Testis (tissue), 3 donors: ENCODE data around the gene RSPH1. TPM values are rescaled to one million over a fixed set of nuclear protein-coding genes. Genes with fewer than 3 reads are reported as not detected.

Experiments used
- DNase-seq: peaks from one replicate; pipeline ENCODE4 v3.0.0-alpha.2; 2019
- H3K27ac ChIP-seq, 2 donors: fragments of 200-600 bp; sonication (generic); one replicate each; pipeline ENCODE4 v1.5.1; 2019
- H3K27me3 ChIP-seq: fragments of 200-600 bp; sonication (generic); one replicate; pipeline ENCODE4 v1.5.1; 2019
- H3K36me3 ChIP-seq: fragments of 200-600 bp; sonication (generic); one replicate; pipeline ENCODE4 v1.5.1; 2017; ENCODE audit warnings: low read depth; ENCODE audit errors: missing control alignments
- H3K4me1 ChIP-seq: fragments of 200-600 bp; sonication (generic); one replicate; pipeline ENCODE4 v1.5.1; 2019
- H3K4me3 ChIP-seq, 2 donors: fragments of 200-600 bp; sonication (generic); one replicate each; pipeline ENCODE4 v1.5.1; 2017 to 2019
- H3K9me3 ChIP-seq: fragments of 200-600 bp; sonication (generic); one replicate; pipeline ENCODE4 v1.5.1; 2017
- POLR2A ChIP-seq: fragments of 450-650 bp; IDR thresholded peaks from one replicate; pipeline ENCODE4 v1.6.1; 2017; ENCODE audit warnings: antibody characterized with exemption, mild to moderate bottlenecking, moderate library complexity
- WGBS, 2 donors: methylation state at CpG; one replicate each; pipeline ENCODE4 v1.1.5; 2018; 5-methylcytosine and 5-hydroxymethylcytosine counted together
- intact Hi-C: fragments of 100-400 bp; cut with DNase I; formaldehyde crosslinking; loops from one replicate; pipeline ENCODE4 v1.15.1; 2023; ENCODE audit warnings: low total_unique reads
- polyA plus RNA-seq: library from polyadenylated mRNA; stranded (reverse); fragments of 350-450 nt; fragmentation: Illumina TruSeq; extraction: RNeasy Lipid Tissue Mini Kit (QIAGEN cat#74804); gene quantifications from one replicate; pipeline ENCODE4 v1.2.3, GENCODE V29; 2014; ENCODE audit warnings: low read depth, low replicate concordance; ENCODE audit not compliant: insufficient read depth
- total RNA-seq, 2 donors: library from RNA; depleted of rRNA; stranded (reverse); fragments of >200 nt; gene quantifications; one replicate each; pipeline ENCODE4 v1.2.3, GENCODE V29; 2016
- TF ChIP-seq, protein P1 (sequence below), 3 experiments: fragments of 450-650 bp in 2 of 3; fragments of 200-600 bp in 1 of 3; sonication (generic) in 1 of 3; IDR thresholded peaks; one replicate each; pipeline ENCODE4 v1.5.1; 2016 to 2019; ENCODE audit warnings: antibody characterized with exemption in 3 of 3, mild to moderate bottlenecking in 2 of 3, moderate library complexity in 1 of 3

RSPH1 gene
- total and polyA plus RNA-seq, 3 donors from 2014 or later, result 10.4 to 59.6 (median 20.8) TPM

- TF ChIP-seq, protein P1, sequence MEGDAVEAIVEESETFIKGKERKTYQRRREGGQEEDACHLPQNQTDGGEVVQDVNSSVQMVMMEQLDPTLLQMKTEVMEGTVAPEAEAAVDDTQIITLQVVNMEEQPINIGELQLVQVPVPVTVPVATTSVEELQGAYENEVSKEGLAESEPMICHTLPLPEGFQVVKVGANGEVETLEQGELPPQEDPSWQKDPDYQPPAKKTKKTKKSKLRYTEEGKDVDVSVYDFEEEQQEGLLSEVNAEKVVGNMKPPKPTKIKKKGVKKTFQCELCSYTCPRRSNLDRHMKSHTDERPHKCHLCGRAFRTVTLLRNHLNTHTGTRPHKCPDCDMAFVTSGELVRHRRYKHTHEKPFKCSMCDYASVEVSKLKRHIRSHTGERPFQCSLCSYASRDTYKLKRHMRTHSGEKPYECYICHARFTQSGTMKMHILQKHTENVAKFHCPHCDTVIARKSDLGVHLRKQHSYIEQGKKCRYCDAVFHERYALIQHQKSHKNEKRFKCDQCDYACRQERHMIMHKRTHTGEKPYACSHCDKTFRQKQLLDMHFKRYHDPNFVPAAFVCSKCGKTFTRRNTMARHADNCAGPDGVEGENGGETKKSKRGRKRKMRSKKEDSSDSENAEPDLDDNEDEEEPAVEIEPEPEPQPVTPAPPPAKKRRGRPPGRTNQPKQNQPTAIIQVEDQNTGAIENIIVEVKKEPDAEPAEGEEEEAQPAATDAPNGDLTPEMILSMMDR (IDR thresholded peaks at IDR 0.05), result no peak
- TF ChIP-seq POLR2A, result no peak
- DNase-seq, result no peak
- H3K9me3 ChIP-seq, result no peaks in the 10 kb centered on the region
- no peak overlapping the region for H3K27ac ChIP-seq
- no peak overlapping the region for H3K4me3 ChIP-seq
- intact Hi-C loops, result no loop called here
- H3K36me3 ChIP-seq, result no peaks in the 10 kb centered on the region
- no peaks in the 10 kb centered on the region for H3K4me1 ChIP-seq
- no peaks in the 10 kb centered on the region for H3K27me3 ChIP-seq
- WGBS, 2 donors, result 90 to 91% methylated on average over 16 to 18 of the region's 18 CpGs
Measured at GRCh38 chr21:42475526-42476387, 20.3 kb downstream of the RSPH1 start.

DNA sequence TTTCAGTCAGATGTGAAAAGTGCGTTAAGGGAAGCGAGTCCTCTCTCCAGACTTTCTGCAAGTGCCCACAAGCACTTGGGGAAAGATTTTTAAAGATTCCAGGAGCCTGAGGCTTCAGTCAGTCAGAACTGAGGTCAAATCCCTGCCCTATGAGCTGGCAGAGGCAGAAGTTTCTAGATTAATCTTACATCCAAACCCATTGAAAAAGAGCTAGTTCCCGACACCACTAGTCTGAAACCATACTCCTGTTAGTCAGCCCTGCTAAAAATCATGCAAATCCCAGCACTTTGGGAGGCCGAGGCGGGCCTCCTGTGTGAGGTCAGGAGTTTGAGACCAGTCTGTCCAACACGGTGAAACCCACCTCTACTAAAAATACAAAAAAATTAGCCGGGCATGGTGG is 21.0 kb downstream of the RSPH1 start:
- TF ChIP-seq, protein P1 (IDR thresholded peaks at IDR 0.05), result no peak
- TF ChIP-seq POLR2A, result no peak
- intact Hi-C loops, result no loop called here
- Histone ChIP-seq H3K4me3 (no peak overlapping the region), H3K4me1 (no peaks in the 10 kb centered on the region), H3K9me3 (no peaks in the 10 kb centered on the region), H3K36me3 (no peaks in the 10 kb centered on the region), H3K27me3 (no peaks in the 10 kb centered on the region), H3K27ac (no peak overlapping the region)
- DNase-seq, result no peak
- WGBS, 2 donors, result 91 to 94% methylated on average over 7 of the region's 7 CpGs

DNA sequence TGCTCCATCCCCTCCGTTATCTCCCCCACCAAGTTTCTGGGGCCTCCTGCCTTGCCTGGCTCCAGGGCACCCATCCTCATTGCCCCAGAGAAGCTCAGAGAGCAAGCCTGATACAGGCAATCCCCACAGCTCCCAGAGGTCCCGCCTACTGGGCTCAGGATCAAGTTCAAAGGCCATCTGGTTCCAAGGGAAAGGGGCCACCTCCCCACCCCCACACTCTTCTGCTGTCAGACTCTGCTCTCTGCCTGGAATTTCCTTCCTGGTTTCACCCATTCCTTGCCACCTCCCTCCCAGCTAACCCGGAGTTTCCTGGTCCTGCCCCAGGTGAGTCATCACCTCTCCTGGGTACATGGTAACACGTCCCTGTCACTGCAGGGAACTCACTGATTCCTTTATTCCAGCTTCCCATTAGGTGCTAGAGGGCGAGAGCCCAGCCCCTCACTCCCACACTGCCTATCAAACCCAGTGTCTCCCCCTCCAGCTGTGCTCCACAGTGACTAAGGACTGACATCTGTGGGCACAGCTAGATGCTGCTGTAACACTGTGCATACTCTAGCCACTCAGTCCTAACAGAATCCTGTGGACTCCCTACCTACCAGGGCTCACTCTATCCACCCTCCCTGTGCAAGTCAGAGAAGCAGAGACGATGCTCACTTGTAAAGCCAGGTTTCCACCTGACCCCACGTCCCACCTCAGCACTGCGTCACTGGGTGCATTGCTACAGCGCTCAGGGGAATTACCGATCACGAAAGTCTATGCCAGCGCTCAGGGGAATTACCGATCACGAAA is 21.8 kb downstream of the RSPH1 start:
- Histone ChIP-seq H3K9me3 (no peaks in the 10 kb centered on the region), H3K4me3 (no peak overlapping the region), H3K27me3 (no peaks in the 10 kb centered on the region), H3K4me1 (no peaks in the 10 kb centered on the region), H3K36me3 (no peaks in the 10 kb centered on the region), H3K27ac (no peak overlapping the region)
- intact Hi-C loops, result no loop called here
- DNase-seq, result no peak
- no peak for TF ChIP-seq POLR2A
- TF ChIP-seq, protein P1 (IDR thresholded peaks at IDR 0.05), result no peak
- 75 to 84% methylated on average over 14 of the region's 14 CpGs for WGBS, 2 donors

- H3K27me3 ChIP-seq, result no peaks in the 10 kb centered on the region
- WGBS, 2 donors, result 88 to 91% methylated on average over 8 to 9 of the region's 9 CpGs
- H3K9me3 ChIP-seq, result no peaks in the 10 kb centered on the region
- no peak overlapping the region for H3K27ac ChIP-seq
- DNase-seq, result no peak
- no peaks in the 10 kb centered on the region for H3K36me3 ChIP-seq
- H3K4me3 ChIP-seq, result no peak overlapping the region
- TF ChIP-seq, protein P1 (IDR thresholded peaks at IDR 0.05), result no peak
- no peak for TF ChIP-seq POLR2A
- intact Hi-C loops, result no loop called here
- H3K4me1 ChIP-seq, result no peaks in the 10 kb centered on the region
Measured at GRCh38 chr21:42473498-42474042, 22.5 kb downstream of the RSPH1 start.
